HG02798 (cell line): ENCODE data around the gene RHBDL2.
"Not testable (repeated sequence)": the region's sequence is repeated elsewhere in the genome, so short reads cannot be mapped to it uniquely, and the experiment has no call there.

Experiments
- ATAC-seq: cut with Tn5 transposase; IDR thresholded peaks from one replicate; pipeline ENCODE4 v1.9.1; 2021; ENCODE audit warnings: mild to moderate bottlenecking; ENCODE audit not compliant: unreplicated experiment, poor library complexity

RHBDL2 gene

DNA sequence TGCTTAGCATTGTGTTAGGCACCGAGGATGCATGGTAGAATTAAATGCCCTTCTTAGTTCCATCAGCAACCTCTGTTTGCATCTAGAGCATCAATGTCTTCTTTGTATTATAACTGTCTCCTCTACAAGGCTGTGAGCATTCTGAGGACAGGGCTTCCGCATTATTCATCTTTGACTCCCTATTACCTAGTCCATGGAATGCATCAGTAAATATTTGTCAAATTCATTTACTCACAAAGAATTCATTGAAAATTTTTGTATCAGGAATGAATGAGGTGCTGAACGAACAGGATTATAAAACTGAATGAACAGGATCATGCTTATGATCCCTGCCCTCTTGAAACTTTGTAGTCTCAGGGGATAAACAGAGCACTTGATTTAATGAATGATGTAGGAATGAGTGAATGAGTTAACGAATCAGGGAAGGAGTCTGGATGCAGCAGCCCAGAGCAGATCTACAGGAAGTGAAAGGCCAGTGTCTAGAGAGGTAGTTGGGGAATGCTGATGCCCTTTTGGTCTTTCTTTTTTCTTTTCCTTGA lies 2.8 kb downstream of the RHBDL2 start:
- no peak for ATAC-seq

DNA sequence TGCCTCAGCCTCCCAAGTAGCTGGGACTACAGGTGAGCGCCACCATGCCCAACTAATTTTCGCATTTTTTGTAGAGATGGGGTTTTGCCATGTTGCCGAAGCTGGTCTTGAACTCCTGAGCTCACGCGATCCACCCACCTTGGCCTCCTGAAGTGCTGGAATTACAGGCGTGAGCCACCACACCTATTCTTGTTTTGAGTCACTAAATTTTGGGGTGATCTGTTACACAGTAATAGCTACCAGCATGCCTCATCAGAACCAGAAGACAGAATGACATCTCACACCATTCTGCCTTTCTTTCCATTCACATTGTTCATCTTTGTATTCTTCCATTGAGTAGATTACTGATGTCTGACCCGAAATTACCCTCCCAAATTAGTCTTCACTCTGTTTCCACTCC lies 9.1 kb downstream of the RHBDL2 start:
- ATAC-seq = no peak

DNA sequence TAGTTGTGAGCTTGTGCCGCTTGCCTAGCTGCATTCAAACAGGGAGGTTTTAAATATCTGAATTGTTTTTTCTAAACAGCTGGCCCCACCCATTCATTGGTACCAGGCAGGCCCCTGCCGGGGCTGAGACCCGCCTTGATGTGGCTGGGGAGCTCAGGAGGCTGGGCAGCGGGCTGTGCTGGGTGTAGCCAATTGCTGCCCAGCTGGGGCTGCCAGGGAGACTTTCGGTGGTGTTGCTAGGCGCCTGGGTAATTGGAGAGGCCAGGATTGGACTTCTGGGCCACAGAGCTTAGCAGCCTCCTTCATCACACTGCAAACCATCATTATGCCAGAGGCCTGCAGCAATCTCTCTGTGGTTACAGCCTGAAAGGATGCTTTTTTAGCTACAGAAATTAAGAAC lies 12.2 kb downstream of the RHBDL2 start:
- ATAC-seq = no peak

DNA sequence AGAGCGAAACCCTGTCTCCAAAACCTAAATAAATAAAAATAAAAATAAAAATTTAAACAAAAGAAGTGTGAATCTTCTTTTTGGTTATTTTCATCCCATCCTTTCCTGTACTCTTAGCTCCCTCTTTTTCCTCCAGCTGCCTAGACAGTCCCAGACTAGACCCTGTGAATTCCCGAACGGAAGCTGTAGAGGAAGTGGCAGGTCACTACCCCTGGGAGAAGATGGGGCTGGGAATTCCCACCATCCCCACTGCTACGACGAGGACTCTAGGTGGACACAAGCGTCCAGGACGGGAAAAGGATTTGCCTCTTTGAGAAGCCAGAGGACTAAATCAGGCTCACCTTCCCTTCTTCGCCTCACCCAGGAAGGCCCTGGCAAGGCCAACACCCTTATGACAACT lies 12.6 kb downstream of the RHBDL2 start:
- ATAC-seq = no peak

DNA sequence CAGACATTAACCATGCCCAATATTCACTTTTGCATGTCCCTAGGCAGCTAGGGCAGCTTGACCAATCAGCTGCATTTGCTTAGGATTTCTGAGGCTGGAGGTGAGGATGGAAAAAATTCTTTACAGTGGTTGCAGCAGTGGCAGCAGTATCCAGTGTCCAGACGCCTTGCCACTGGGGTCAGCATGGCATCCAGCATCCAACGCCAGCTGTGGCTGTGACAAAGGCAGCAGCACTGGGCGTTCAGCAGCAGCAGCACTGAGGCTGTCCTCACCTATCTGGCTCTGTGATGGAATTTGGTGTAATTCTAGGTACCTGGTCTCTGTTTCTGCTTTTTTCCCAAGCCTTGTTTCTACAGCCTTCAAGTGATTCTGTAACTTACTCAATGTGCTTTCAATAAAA lies 15.5 kb downstream of the RHBDL2 start:
- no peak for ATAC-seq

DNA sequence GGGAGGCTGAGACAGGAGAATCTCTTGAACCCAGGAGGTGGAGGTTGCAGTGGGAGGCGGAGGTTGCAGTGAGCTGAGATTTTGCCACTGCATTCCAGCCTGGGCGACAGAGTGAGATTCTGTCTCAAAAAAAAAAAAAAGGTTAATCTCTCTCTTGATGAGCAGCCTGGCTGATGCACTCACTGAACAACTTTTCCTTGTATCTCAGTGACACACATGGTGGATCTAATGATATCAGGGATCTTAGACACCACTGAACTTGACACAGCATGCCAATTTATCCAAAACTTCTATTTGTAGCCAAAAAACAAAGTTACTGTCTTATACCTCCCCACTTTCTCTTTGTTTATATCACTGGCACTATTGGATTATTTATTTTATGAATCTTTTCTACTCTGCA lies 16.2 kb downstream of the RHBDL2 start:
- no peak for ATAC-seq

DNA sequence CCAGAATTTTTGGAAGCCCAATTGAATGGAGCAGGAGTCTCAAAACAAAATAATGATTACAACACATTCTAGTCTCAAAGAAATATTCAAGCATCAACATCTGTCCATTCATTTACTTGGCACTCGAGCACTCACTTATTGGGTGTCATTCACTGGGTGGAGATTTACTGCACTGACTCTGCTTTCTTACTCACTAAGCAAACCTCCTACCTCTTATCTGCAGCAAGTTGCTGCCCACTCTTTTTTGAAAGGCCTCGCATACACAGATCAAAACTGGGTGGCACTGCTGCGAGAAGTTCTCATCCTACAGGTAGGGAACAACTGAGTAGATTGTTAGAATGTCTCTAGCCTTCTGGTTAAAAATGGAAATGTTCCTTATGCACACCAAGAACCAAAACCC lies 18.0 kb downstream of the RHBDL2 start:
- no peak for ATAC-seq

DNA sequence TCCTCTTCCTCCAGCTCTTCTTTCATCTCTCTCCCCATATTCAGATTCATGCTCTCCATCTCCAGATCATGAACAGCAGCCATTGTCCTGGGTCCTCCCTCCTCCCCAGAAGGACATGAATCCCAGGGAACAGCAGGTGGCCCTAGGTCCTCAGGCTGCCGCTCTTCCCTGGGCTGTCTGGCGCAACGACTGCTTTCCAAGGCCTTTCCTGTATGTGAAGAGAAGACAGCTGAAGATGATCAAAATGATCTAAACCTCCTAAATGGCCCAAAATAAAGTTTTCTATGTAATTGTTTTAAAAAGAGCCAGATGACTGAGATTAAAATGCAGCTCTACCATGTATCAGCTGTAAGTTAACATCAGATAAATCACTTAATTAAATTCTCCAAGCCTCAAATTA lies 22.5 kb downstream of the RHBDL2 start:
- ATAC-seq = no peak

DNA sequence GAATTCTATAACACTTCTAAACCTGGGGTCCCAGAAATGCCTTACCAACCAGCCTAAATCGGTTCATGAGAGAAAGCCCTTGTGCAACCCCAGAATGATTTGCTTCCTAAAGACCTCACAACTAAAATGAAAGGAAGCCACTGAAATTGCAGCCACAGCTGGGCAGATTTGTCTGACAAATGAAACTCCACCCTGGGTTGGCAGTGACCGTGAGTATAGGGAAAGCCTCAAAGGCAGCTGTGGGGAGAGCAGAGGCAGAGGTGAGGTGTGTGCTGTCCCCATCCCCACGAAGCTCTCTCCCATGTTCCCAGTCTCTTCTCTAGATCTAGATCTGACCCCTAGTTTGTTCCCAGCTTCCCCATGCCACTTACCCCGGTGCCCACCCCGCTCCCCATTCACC lies 23.1 kb downstream of the RHBDL2 start:
- ATAC-seq = no peak

DNA sequence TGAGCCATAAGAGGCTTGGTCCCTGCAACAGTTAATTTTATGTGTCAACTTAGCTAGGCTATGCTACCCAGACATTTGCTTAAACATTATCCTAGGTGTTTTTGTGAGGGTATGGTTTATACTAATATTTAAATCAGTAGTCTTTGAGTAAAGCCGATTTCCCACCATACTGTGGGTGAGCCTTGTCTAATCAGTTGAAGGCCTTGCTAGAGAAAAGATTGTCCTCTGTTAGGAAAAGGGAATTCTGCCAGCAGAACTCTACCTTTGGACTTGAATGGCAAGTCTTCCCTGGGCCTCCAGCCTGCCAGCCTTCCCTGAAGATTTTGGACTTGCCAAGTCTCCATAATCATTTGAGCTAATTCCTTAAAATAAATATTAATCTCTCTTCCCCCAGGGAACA lies 23.9 kb downstream of the RHBDL2 start:
- ATAC-seq = no peak

DNA sequence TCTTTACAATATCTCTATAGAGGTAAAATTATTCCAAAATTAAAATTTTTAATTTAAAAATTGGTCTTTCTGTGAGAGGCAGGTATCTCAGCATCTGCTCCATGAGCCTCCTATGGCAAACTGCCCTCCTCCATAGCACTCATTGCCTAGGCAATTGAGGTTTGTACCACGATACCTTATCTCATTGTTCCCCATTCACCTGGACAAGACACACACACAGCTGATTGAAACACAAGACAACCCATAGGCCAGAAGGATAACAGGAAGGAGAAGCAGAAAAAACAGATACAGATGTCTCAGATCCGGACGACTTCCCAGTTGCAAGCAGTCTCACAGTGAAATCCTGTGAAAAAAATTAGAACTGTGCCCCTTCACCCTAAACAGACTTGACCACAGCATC lies 24.3 kb downstream of the RHBDL2 start:
- no peak for ATAC-seq

DNA sequence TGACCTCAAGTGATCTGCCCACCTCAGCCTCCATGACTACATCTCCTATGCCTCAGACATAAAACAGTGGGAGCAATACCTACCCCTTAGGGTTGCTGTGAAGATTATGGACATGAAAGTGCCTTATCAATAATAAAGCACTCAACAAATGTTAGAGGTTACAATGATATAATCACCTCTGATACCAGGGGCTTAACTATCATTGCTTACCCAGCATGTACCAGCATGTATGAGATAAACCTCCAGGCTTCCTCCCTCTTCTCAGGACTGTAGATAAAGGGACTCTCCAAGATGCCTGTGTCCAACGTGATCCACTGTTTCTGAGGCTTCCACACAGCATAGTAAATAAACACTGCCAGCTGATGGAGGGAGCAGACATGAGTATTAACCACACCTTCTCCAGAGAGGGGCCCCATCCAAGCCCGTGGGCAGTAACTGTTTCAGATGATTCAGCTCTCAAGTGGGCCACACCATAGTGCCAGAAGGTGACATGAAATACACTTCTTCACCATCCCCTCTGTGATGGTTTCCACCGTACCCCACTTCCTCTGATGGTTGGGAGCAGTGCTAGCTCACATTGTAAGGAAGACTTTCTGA lies 26.2 kb downstream of the RHBDL2 start:
- ATAC-seq = no peak

DNA sequence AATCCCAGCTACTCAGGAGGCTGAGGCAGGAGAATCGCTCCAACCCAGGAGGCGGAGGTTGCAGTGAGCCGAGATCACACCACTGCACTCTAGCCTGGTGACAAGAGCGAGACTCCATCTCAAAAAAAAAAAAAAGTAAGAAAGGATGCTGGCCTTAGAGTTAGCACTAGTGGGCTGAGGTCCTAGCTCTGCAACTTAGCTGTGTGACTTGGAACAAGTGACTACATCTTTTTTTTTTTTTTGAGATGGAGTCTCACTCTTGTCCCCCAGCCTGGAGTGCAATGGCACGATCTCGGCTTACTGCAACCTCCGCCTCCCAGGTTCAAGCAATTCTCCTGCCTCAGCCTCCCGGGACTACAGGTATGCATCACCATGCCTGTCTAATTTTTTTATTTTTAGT lies 26.7 kb downstream of the RHBDL2 start:
- not testable (repeated sequence) for ATAC-seq

DNA sequence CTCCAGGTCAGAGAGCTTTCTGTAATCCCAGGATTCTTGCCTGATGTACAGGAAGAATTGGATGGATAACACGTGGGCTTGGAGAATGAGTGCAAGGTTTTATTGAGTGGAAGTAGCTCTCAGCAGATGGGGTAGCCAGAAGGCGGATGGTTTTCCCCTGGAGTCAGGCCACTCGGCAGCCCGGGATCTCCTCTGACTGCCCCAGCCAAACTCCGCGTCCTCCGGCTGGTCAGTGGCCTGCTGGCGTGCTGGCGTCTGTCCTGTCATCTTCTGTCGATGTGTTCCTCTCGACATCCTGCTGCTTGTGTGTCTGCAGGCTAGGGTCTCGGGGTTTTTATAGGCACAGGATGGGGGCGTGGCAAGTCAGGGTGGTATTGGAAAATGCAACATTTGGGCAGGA lies 32.8 kb downstream of the RHBDL2 start:
- ATAC-seq = no peak

DNA sequence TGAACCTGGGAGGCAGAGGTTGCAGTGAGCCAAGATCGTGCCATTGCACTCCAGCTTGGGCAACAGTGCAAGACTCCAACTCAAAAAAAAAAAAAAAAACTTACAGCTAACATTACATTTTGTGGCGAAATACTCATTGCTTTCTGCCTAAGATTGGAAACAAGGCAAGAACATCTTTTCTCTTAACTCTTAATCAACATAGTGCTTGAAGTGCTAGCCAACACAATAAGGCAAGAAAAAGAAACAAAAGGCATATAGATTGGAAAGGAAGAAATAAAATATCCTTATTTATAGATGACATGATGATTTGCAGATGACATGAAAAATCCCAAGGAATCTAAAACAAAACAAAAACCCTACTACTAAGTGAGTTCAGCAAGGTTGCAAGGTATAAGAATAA lies 35.6 kb downstream of the RHBDL2 start:
- ATAC-seq = no peak

DNA sequence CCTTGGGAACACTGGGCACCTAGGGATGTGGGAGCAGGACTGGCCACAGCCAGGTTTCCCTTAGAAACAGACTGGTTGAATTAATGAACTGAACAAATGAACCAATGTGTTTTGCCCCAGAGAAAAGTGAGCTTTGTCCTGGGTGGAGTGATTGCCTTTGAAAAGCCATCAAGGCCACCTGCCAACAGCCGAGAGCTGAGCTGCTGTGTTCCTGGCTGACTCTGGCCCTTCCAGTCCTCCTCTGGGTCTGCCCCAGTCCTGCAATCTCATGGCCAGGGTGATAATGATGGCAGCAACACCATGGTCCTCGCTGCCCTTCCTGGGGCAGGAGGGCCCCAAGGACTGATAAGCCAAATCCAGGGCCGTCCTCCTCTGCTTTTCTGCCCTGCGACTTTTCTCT lies 42.1 kb downstream of the RHBDL2 start:
- no peak for ATAC-seq

DNA sequence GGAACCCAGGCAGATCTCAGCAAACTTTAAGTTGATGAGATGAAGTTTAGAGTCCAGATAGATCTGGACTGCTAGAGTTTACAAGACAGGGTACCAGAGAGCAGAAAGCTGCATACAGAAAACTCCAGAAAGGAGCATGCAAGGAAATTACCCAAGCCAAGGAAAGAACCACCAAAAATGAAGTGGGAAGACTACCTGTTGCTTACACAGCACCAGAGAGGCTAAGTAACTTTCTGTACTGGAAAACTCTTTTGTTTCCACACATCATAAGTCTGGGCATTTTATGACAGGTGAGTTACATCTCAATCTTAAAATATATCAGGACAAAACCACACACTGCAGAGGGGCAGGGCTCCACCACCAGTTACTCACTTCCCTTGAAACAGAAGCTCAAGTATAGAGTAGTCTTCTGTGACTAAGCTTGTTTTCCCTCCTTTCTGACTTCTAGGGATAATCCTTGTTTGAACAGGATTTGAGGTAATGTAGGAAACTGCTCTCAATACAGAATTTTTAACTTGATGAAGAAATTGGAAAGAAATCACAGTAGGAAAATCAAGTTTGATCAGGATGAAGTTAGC lies 42.9 kb downstream of the RHBDL2 start:
- ATAC-seq = no peak

DNA sequence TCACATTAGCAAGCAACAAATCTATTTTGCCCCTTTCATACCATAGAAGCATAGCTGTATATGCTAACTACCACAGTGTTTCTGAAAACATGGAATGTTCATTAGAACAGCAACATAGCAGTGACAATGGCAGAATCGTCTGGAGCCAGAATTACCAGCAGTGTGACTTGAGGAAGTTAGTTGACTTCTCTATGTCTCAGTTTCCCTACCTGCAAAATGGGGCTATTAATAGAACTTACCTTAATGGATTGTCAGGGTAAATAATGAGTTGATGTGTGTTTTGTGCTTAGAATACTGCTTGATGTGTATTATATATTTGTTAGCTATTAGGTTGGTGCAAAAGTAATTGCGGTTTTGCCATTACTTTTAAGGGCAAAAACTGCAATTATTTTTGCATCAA lies 45.5 kb downstream of the RHBDL2 start:
- no peak for ATAC-seq

DNA sequence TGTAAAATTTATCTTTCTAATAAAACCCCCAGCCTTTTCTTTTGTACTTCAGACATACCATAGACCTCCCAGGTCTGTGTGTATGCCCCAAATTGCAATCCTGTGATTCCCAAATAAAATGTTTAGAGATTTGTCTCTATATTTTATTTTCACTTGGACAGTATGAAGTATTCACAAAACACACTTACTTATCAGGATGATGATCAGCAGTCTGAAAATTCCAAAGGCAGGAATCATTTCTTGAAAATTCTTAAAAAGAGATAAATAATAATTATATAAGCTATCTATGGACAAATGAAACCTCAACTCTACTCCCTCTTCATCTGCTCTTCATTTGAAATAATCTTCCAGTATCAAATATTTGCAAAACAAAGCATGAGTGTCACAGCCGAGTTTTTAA lies 48.7 kb downstream of the RHBDL2 start:
- ATAC-seq = no peak

DNA sequence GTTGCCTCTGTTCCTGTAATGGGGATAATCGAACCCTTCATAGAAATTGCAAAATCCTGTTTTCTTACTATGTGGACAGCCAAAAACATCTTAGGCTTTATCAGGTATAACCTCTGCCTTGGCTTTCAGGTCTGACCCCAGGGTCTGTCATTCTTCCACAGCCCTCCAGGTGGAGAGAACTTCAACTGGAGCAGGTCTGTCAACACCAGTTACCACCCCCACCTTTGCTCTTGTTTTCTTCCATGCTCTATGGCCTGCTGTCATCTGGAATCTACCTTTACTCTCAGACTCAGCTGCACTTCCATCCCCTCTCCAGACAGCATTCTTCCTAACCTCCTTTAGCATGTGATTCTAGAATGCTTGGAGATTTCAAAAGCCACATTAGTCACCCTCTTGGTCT lies 49.9 kb downstream of the RHBDL2 start:
- no peak for ATAC-seq

DNA sequence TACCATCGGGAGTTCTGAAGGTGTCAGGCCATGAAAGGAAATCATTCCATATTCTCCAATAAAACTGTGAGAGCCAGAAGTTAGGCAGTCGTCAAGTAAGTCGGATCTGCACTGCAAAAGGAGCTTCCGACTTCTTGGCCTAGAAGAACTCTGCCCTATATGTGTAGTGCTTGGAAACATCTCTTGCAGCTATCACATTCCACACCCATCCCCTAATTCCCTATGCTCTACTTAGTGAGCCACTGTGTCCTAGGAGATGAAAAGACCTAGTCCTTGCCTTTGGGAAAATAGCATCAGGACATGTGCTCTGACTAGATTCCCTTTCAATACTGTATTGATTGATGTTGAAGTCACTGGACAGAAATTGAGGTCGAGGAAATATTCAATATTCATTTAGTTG lies 52.0 kb downstream of the RHBDL2 start:
- ATAC-seq = no peak
